ENCODE measurements around the gene DYNC2I2. TPM values are rescaled to one million over a fixed set of nuclear protein-coding genes. Genes with fewer than 3 reads are reported as not detected.
"Not testable (repeated sequence)": the region's sequence is repeated elsewhere in the genome, so short reads cannot be mapped to it uniquely, and the experiment has no call there.

The DYNC2I2 gene
- total RNA-seq, 2 experiments from 2014 or later = 32.4 to 32.8 TPM

GRCh38 chr9:128684325-128685199 is 27.9 kb upstream of the DYNC2I2 start:
- peak; percentile 88 for DNase-seq
- intact Hi-C loops (cut with micrococcal nuclease) = loop anchor here (1.0 to 5.0 kb wide), 4 partner anchors 28 to 343 kb away; partner anchors contain the start of genes DYNC2I2, ODF2, SH3GLB2 and ZDHHC12
- Mint-ChIP-seq H3K9me3 (no peaks in the 10 kb centered on the region), H3K27me3 (ENCODE audit: low read depth) (no peaks in the 10 kb centered on the region), H3K36me3 (ENCODE audit: low read depth) (peaks cover 6% of the 10 kb centered on the region), H3K27ac (peak overlapping the region; percentile 96), H3K4me1 (ENCODE audit: low read depth) (peaks cover 48% of the 10 kb centered on the region), H3K4me3 (peak overlapping the region; percentile 97)
- CTCF ChIA-PET = interaction anchor here (1.0 to 1.2 kb wide), 4 partner anchors 9 to 245 kb away, joined by 3 to 6 read pairs (median 5); partner anchors contain the start of gene PKN3

- intact Hi-C loops (cut with micrococcal nuclease) = loop anchor here (1.0 to 2.0 kb wide), 3 partner anchors 28 to 227 kb away; partner anchors contain the start of genes DYNC2I2, ODF2 and ZDHHC12
- no peaks in the 10 kb centered on the region for H3K9me3 Mint-ChIP-seq
- peak overlapping the region; percentile 97 for H3K4me3 Mint-ChIP-seq
- DNase-seq = no peak
- H3K27me3 Mint-ChIP-seq (ENCODE audit: low read depth) = no peaks in the 10 kb centered on the region
- peaks cover 50% of the 10 kb centered on the region for H3K4me1 Mint-ChIP-seq (ENCODE audit: low read depth)
- peaks cover 6% of the 10 kb centered on the region for H3K36me3 Mint-ChIP-seq (ENCODE audit: low read depth)
- peak overlapping the region; percentile 96 for H3K27ac Mint-ChIP-seq
- CTCF ChIA-PET = interaction anchor here (1.0 to 1.2 kb wide), 4 partner anchors 8 to 245 kb away, joined by 3 to 6 read pairs (median 5); partner anchors contain the start of gene PKN3
Observed at GRCh38 chr9:128684065-128684324, 27.3 kb upstream of the DYNC2I2 start.

- peak; percentile 53 for DNase-seq
Observed at GRCh38 chr9:128683340-128684064, 26.9 kb upstream of the DYNC2I2 start.

GRCh38 chr9:128677794-128678193 is 21.1 kb upstream of the DYNC2I2 start:
- Mint-ChIP-seq H3K36me3 (ENCODE audit: low read depth) (peaks cover 2% of the 10 kb centered on the region), H3K27me3 (ENCODE audit: low read depth) (no peaks in the 10 kb centered on the region), H3K9me3 (no peaks in the 10 kb centered on the region), H3K4me3 (no peak overlapping the region), H3K27ac (no peak overlapping the region), H3K4me1 (ENCODE audit: low read depth) (peaks cover 1% of the 10 kb centered on the region)
- intact Hi-C loops (cut with micrococcal nuclease) = no loop called here
- CTCF ChIA-PET = no interaction called here
- no peak for DNase-seq

More at GRCh38 chr9:128683340-128684064, 26.9 kb upstream of the DYNC2I2 start:
- H3K9me3 Mint-ChIP-seq = no peaks in the 10 kb centered on the region
- CTCF ChIA-PET = interaction anchor here (0.6 to 1.2 kb wide), 4 partner anchors 18 to 244 kb away, joined by 3 to 6 read pairs (median 4); partner anchors contain the start of gene PKN3
- no peaks in the 10 kb centered on the region for H3K27me3 Mint-ChIP-seq (ENCODE audit: low read depth)
- H3K4me1 Mint-ChIP-seq (ENCODE audit: low read depth) = peaks cover 50% of the 10 kb centered on the region
- H3K36me3 Mint-ChIP-seq (ENCODE audit: low read depth) = peaks cover 6% of the 10 kb centered on the region
- intact Hi-C loops (cut with micrococcal nuclease) = loop anchor here (1.0 to 2.0 kb wide), 3 partner anchors 27 to 227 kb away; partner anchors contain the start of genes DYNC2I2, ODF2 and ZDHHC12
- H3K27ac Mint-ChIP-seq = peak overlapping the region; percentile 96
- H3K4me3 Mint-ChIP-seq = peak overlapping the region; percentile 97

DNA sequence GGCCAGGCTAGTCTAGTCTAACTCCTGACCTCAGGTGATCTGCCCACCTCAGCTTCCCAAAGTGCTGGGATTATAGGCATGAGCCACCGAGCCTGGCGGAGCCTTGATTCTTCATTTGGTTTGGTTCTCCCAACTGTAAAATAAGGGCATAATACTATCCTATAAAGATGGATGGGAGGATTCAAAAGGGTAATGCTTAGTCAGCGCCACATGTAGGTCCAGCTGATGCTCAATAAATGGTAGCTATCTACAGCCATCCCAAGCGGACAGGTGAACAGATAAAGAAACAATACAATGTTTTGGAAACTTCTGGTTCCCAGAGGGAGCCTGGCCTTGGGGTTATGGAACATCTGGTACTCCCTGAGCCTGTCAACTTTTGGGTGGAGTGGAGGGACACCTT is 18.7 kb upstream of the DYNC2I2 start:
- no peak overlapping the region for H3K27ac Mint-ChIP-seq
- intact Hi-C loops (cut with micrococcal nuclease) = no loop called here
- DNase-seq = no peak
- H3K27me3 Mint-ChIP-seq (ENCODE audit: low read depth) = no peaks in the 10 kb centered on the region
- peaks cover 1% of the 10 kb centered on the region for H3K4me1 Mint-ChIP-seq (ENCODE audit: low read depth)
- H3K36me3 Mint-ChIP-seq (ENCODE audit: low read depth) = peaks cover 2% of the 10 kb centered on the region
- CTCF ChIA-PET = interaction anchor here (0.7 to 0.9 kb wide), 2 partner anchors 9 to 17 kb away, joined by 3 to 4 read pairs; no protein-coding TSS in a partner anchor
- H3K9me3 Mint-ChIP-seq = no peaks in the 10 kb centered on the region
- H3K4me3 Mint-ChIP-seq = no peak overlapping the region

DNA sequence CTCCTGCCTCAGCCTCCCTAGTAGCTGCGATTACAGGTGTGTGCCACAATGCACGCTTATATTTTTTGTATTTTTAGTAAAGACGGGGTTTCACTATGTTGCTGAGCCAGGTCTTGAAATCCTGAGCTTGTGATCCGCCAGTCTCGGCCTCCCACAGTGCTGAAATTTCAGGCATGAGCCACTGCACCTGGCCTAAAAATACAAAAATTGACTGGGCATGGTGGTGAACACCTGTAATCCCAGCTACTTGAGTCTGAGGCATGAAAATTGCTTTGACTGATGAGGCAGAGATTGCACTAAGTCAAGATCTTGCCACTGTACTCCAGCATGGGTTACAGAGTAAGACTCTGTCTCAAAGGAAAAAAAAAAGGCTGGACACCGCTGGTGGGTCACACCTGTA is 13.1 kb upstream of the DYNC2I2 start:
- no peak for DNase-seq
- CTCF ChIA-PET = no interaction called here
- no peaks in the 10 kb centered on the region for H3K9me3 Mint-ChIP-seq
- intact Hi-C loops (cut with micrococcal nuclease) = no loop called here
- no peaks in the 10 kb centered on the region for H3K36me3 Mint-ChIP-seq (ENCODE audit: low read depth)
- H3K27ac Mint-ChIP-seq = no peak overlapping the region
- no peaks in the 10 kb centered on the region for H3K27me3 Mint-ChIP-seq (ENCODE audit: low read depth)
- H3K4me3 Mint-ChIP-seq = no peak overlapping the region
- no peaks in the 10 kb centered on the region for H3K4me1 Mint-ChIP-seq (ENCODE audit: low read depth)

DNA sequence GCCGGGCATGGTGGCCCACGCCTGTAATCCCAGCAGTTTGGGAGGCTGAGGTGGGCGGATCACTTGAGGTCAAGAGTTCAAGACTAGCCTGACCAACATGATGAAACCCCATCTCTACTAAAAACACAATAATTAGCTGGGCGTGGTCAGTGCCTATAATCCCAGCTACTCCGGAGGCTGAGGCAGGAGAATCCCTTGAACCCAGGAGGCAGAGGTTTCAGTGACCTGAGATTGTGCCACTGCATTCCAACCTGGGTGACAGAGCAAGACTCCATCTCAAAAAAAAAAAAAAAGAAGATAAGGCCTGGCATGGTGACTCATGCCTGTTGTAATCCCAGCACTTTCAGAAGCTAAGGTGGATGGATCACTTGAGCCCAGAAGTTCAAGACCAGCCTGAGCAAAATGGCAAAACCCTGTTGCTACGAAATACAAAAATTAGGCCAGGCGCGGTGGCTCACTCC is 9.9 kb upstream of the DYNC2I2 start:
- H3K27me3 Mint-ChIP-seq (ENCODE audit: low read depth); H3K4me1 Mint-ChIP-seq (ENCODE audit: low read depth); CTCF ChIA-PET; H3K4me3 Mint-ChIP-seq; DNase-seq; H3K27ac Mint-ChIP-seq; H3K9me3 Mint-ChIP-seq; intact Hi-C loops (cut with micrococcal nuclease); H3K36me3 Mint-ChIP-seq (ENCODE audit: low read depth): not testable (repeated sequence)

DNA sequence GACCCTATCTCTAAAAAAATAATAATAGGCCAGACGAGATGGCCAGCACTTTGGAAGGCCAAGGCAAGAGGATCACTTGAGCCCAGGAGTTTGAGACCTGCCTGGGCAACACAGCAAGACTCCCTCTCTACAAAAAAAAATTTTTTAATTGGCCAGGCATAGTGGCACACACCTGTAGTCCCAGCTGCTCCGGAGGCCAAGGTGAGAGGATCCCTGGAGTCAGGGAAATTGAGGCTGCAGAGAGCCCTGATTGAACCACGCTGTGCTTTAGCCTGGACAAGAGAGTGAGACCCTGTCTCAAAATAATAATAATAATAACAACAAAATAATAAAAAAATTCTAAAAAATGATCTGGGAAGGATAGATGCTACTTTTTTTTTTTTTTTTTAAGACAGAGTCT is 1.1 kb upstream of the DYNC2I2 start:
- Mint-ChIP-seq H3K27me3 (ENCODE audit: low read depth) (no peaks in the 10 kb centered on the region), H3K36me3 (ENCODE audit: low read depth) (peaks cover 7% of the 10 kb centered on the region), H3K9me3 (no peaks in the 10 kb centered on the region), H3K4me1 (ENCODE audit: low read depth) (peaks cover 11% of the 10 kb centered on the region), H3K4me3 (no peak overlapping the region), H3K27ac (no peak overlapping the region)
- no peak for DNase-seq
- intact Hi-C loops (cut with micrococcal nuclease) = loop anchor here (5.0 kb wide), 2 partner anchors 115 to 130 kb away; partner anchors contain the start of genes TBC1D13 and ZER1
- CTCF ChIA-PET = interaction anchor here (0.7 kb wide), 1 partner anchor 149 kb away, joined by 3 read pairs; no protein-coding TSS in a partner anchor

- H3K9me3 Mint-ChIP-seq = no peaks in the 10 kb centered on the region
- peak overlapping the region; percentile 100 for H3K27ac Mint-ChIP-seq
- no peaks in the 10 kb centered on the region for H3K27me3 Mint-ChIP-seq (ENCODE audit: low read depth)
- H3K36me3 Mint-ChIP-seq (ENCODE audit: low read depth) = peaks cover 7% of the 10 kb centered on the region
- peak overlapping the region; percentile 93 for H3K4me3 Mint-ChIP-seq
- intact Hi-C loops (cut with micrococcal nuclease) = loop anchor here (5.0 kb wide), 2 partner anchors 115 to 130 kb away; partner anchors contain the start of genes TBC1D13 and ZER1
- CTCF ChIA-PET = interaction anchor here (0.7 kb wide), 1 partner anchor 149 kb away, joined by 3 read pairs; no protein-coding TSS in a partner anchor
- DNase-seq = no peak
- H3K4me1 Mint-ChIP-seq (ENCODE audit: low read depth) = peaks cover 11% of the 10 kb centered on the region
Observed at GRCh38 chr9:128657344-128657704, 677 bp upstream of the DYNC2I2 start.

GRCh38 chr9:128654481-128654880 is 2.2 kb downstream of the DYNC2I2 start:
- intact Hi-C loops (cut with micrococcal nuclease) = no loop called here
- Mint-ChIP-seq H3K36me3 (ENCODE audit: low read depth) (peaks cover 7% of the 10 kb centered on the region), H3K27ac (no peak overlapping the region), H3K4me3 (peak overlapping the region; percentile 9), H3K9me3 (no peaks in the 10 kb centered on the region), H3K27me3 (ENCODE audit: low read depth) (no peaks in the 10 kb centered on the region), H3K4me1 (ENCODE audit: low read depth) (peaks cover 11% of the 10 kb centered on the region)
- DNase-seq = no peak
- CTCF ChIA-PET = interaction anchor here (1.5 kb wide), 1 partner anchor 163 kb away, joined by 4 read pairs; the partner anchor contains the start of gene ENDOG

DNA sequence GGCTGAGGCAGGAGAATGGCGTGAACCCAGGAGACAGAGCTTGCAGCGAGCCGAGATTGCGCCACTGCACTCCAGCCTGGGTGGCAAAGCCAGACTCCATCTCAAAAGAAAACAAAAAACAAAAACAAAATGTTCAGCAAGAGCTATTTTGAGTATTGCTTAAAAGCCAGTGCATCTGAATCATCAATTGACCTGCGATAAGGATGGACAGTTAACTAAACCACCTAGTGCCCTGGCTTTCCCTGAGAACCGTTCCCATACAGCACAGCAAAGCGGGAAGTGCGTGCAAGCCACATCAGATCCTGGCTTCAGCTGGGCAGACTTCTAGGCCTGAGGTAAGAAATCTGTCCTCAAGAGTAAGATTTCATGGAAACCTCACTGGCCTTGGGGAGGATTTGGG is 2.7 kb downstream of the DYNC2I2 start:
- H3K36me3 Mint-ChIP-seq (ENCODE audit: low read depth) = peaks cover 7% of the 10 kb centered on the region
- H3K9me3 Mint-ChIP-seq = no peaks in the 10 kb centered on the region
- intact Hi-C loops (cut with micrococcal nuclease) = no loop called here
- no peak overlapping the region for H3K4me3 Mint-ChIP-seq
- no peaks in the 10 kb centered on the region for H3K27me3 Mint-ChIP-seq (ENCODE audit: low read depth)
- H3K4me1 Mint-ChIP-seq (ENCODE audit: low read depth) = peaks cover 11% of the 10 kb centered on the region
- DNase-seq = no peak
- no peak overlapping the region for H3K27ac Mint-ChIP-seq
- CTCF ChIA-PET = interaction anchor here (1.5 kb wide), 1 partner anchor 164 kb away, joined by 4 read pairs; the partner anchor contains the start of gene ENDOG

DNA sequence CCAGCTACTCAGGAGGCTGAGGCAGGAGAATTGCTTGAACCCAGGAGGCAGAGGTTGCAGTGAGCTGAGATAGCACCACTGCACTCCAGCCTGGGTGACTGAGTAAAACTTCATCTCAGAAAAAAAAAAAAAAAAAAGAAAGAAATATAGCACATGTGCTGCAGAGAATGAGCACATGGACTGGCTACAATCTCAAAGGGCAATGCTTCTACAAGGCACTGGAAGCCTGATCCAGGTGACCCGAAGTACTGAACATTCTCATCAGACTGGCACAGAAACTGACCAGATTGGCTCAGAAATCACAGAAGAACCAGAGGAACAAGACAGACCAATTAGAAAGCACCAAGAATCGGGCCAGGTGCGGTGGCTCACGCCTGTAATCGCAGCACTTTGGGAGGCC is 4.8 kb downstream of the DYNC2I2 start:
- peaks cover 7% of the 10 kb centered on the region for H3K36me3 Mint-ChIP-seq (ENCODE audit: low read depth)
- H3K4me1 Mint-ChIP-seq (ENCODE audit: low read depth) = peaks cover 7% of the 10 kb centered on the region
- H3K4me3 Mint-ChIP-seq = no peak overlapping the region
- DNase-seq = no peak
- H3K27me3 Mint-ChIP-seq (ENCODE audit: low read depth) = no peaks in the 10 kb centered on the region
- no peak overlapping the region for H3K27ac Mint-ChIP-seq
- CTCF ChIA-PET = interaction anchor here (0.6 kb wide), 1 partner anchor 169 kb away, joined by 3 read pairs; no protein-coding TSS in a partner anchor
- intact Hi-C loops (cut with micrococcal nuclease) = no loop called here
- H3K9me3 Mint-ChIP-seq = no peaks in the 10 kb centered on the region

Measured in activated naive CD4-positive, alpha-beta T cell treated with anti-CD3 and anti-CD28 coated beads for 36 hours (primary cell).